GM19193 (cell line): ENCODE data around the gene WDR33.

ENCODE experiments used
- POLR2A ChIP-seq: IDR thresholded peaks from 4 replicates; pipeline ENCODE4 v1.6.1; 2011; ENCODE audit not compliant: insufficient read depth, insufficient read length; ENCODE audit errors: extremely low read depth

The WDR33 gene

GRCh38 chr2:127698553-127699355, 112.2 kb downstream of the WDR33 start:
- no peak for TF ChIP-seq POLR2A

- TF ChIP-seq POLR2A = no peak
Observed at GRCh38 chr2:127697482-127698180, 113.3 kb downstream of the WDR33 start.

GRCh38 chr2:127695491-127696472, 115.2 kb downstream of the WDR33 start:
- no peak for TF ChIP-seq POLR2A

- TF ChIP-seq POLR2A = no peak
Observed at GRCh38 chr2:127694986-127695385, 116.0 kb downstream of the WDR33 start.

- TF ChIP-seq POLR2A = no peak
Observed at GRCh38 chr2:127690696-127691095, 120.3 kb downstream of the WDR33 start.

GRCh38 chr2:127688405-127688804, 122.6 kb downstream of the WDR33 start:
- no peak for TF ChIP-seq POLR2A

- TF ChIP-seq POLR2A = no peak
Observed at GRCh38 chr2:127685410-127686080, 125.4 kb downstream of the WDR33 start.

- TF ChIP-seq POLR2A = no peak
Observed at GRCh38 chr2:127683757-127684156, 127.2 kb downstream of the WDR33 start.

GRCh38 chr2:127683056-127683455, 127.9 kb downstream of the WDR33 start:
- TF ChIP-seq POLR2A = no peak

- no peak for TF ChIP-seq POLR2A
Observed at GRCh38 chr2:127681976-127682857, 128.8 kb downstream of the WDR33 start.

- no peak for TF ChIP-seq POLR2A
Observed at GRCh38 chr2:127681288-127681804, 129.6 kb downstream of the WDR33 start.

GRCh38 chr2:127680706-127681287, 130.2 kb downstream of the WDR33 start:
- TF ChIP-seq POLR2A = no peak

GRCh38 chr2:127679680-127680361, 131.2 kb downstream of the WDR33 start:
- TF ChIP-seq POLR2A = no peak

- no peak for TF ChIP-seq POLR2A
Observed at GRCh38 chr2:127678991-127679390, 132.0 kb downstream of the WDR33 start.
